Measurements from ENCODE around the gene ADI1.
"Not testable (repeated sequence)": the region's sequence is repeated elsewhere in the genome, so short reads cannot be mapped to it uniquely, and the experiment has no call there.

Gene ADI1

GRCh38 chr2:3459185-3460015, 59.9 kb downstream of the ADI1 start:
- Histone ChIP-seq H3K9ac (ENCODE audit: low read length) (no peak overlapping the region), H3K9me3 (ENCODE audit: control insufficient read depth, low read length) (no peaks in the 10 kb centered on the region), H3K4me3 (ENCODE audit: low read length) (no peak overlapping the region), H3K36me3 (ENCODE audit: control insufficient read depth, insufficient read depth, low read length, severe bottlenecking) (peaks cover 34% of the 10 kb centered on the region), H3K27me3 (replicated peaks; ENCODE audit: control insufficient read depth, insufficient read depth, low read length) (no peaks in the 10 kb centered on the region), H3K4me1 (ENCODE audit: control insufficient read depth, insufficient read depth, low read length) (peaks cover 6% of the 10 kb centered on the region)
- no peak for DNase-seq (ENCODE audit: low read depth)

DNA sequence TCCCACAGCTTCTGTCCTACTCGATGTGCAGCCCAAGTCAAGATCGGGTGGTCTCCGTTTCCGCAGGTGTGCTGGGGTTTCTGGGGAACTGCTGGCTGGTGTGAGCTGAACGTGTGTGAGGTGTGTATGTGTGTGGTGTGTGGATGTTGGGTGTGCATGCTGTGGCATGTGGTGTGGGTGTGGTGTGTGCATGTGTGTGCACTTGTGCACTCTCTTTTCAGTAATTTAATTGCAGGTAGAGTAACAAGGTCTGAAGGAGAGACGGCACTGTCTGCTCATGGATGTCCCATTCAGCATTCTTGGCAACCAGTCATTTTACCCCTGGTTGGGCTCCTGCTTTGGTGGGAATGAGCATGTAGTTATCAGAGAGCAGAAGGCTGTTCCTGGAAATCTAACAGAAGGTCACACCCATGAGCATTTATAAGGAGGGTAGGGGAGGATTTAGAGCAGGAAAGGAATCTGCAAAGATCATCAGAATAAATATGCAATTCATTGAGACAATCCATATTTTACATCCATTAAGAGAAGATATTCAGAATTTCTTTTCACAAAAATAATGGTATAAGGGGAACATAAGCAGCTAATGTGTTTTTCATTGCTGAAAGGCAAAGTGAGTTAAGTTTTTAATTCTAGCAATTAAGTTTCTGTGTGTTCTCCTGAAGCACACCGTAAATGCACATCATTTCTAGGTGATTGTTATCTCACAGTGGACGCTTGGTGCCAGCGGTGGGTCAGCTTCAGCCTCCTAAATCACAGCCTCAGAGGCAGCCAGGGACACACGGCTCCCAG, 60.7 kb downstream of the ADI1 start:
- H3K36me3 ChIP-seq (ENCODE audit: control insufficient read depth, insufficient read depth, low read length, severe bottlenecking) = peaks cover 34% of the 10 kb centered on the region
- H3K4me1 ChIP-seq (ENCODE audit: control insufficient read depth, insufficient read depth, low read length) = peaks cover 14% of the 10 kb centered on the region
- no peak for DNase-seq (ENCODE audit: low read depth)
- no peak overlapping the region for H3K9ac ChIP-seq (ENCODE audit: low read length)
- H3K4me3 ChIP-seq (ENCODE audit: low read length) = no peak overlapping the region
- no peaks in the 10 kb centered on the region for H3K9me3 ChIP-seq (ENCODE audit: control insufficient read depth, low read length)
- H3K27me3 ChIP-seq (replicated peaks; ENCODE audit: control insufficient read depth, insufficient read depth, low read length) = no peaks in the 10 kb centered on the region

DNA sequence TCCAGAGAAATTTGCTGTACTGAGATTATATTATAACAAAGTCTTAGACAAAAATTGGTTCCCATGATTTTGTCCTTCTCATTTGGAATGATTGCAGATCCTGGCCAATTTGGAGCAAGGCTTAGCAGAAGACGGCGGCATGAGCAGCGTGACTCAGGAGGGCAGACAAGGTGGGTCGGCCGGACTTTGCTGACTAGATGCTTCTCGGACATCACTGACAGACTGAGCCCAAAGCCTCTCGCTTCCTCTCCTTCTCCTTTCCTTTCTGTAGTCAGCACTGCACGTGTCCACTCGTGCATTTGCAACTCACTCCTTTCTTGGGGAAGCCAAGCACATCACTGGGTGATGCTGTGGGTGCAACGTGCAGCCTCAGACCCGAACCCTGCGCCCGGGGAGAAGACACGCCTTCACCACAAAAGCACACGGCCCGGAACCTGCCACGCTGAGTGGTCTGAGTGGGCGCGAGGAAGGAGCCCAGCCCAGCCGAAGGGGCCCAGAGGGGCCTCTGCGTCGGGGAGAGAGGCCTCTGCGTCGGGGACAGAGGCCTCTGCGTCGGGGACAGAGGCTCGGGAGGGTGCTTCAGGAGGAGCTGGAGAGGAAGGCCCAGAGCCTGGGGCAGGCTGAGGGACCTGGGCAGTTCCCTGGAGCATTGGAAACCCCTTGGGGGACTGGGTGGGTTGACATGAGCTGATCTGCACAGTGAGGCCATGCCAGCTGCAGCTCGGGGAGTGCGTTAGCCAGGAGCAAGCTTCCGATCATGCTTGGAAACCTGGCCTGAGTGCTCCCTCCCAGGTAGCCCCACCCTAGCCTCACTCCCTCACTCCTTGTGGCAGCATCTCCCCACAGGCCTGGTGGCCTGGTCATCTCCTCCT, 61.6 kb downstream of the ADI1 start:
- H3K9ac ChIP-seq (ENCODE audit: low read length) = no peak overlapping the region
- peaks cover 34% of the 10 kb centered on the region for H3K36me3 ChIP-seq (ENCODE audit: control insufficient read depth, insufficient read depth, low read length, severe bottlenecking)
- H3K4me1 ChIP-seq (ENCODE audit: control insufficient read depth, insufficient read depth, low read length) = peaks cover 22% of the 10 kb centered on the region
- no peaks in the 10 kb centered on the region for H3K9me3 ChIP-seq (ENCODE audit: control insufficient read depth, low read length)
- H3K27me3 ChIP-seq (replicated peaks; ENCODE audit: control insufficient read depth, insufficient read depth, low read length) = no peaks in the 10 kb centered on the region
- no peak overlapping the region for H3K4me3 ChIP-seq (ENCODE audit: low read length)
- DNase-seq (ENCODE audit: low read depth) = no peak

DNA sequence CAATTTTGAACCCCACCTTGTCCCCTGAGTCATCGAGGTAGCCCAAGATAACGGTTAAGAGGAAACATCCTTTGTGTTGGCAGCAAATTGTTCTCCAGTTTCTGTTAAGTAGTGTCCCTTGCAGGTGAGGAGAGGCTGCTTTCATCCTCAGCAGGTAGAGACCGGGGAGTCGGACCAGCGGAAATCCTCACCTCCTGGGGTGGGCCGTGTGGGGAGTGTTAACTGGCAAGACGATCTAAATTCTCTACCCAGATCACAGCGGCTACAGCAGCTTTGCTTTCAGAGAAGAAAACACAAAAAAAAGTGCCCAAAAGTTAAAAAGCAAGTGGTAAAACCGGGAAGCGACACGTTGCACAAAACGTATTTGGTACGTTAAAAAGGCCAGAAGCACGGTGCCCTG, 63.2 kb downstream of the ADI1 start:
- H3K4me1 ChIP-seq (ENCODE audit: control insufficient read depth, insufficient read depth, low read length) = peaks cover 17% of the 10 kb centered on the region
- DNase-seq (ENCODE audit: low read depth) = no peak
- H3K9ac ChIP-seq (ENCODE audit: low read length) = no peak overlapping the region
- peaks cover 34% of the 10 kb centered on the region for H3K36me3 ChIP-seq (ENCODE audit: control insufficient read depth, insufficient read depth, low read length, severe bottlenecking)
- H3K4me3 ChIP-seq (ENCODE audit: low read length) = no peak overlapping the region
- H3K27me3 ChIP-seq (replicated peaks; ENCODE audit: control insufficient read depth, insufficient read depth, low read length) = no peaks in the 10 kb centered on the region
- no peaks in the 10 kb centered on the region for H3K9me3 ChIP-seq (ENCODE audit: control insufficient read depth, low read length)

GRCh38 chr2:3454802-3455201, 64.5 kb downstream of the ADI1 start:
- Histone ChIP-seq H3K4me3 (ENCODE audit: low read length) (no peak overlapping the region), H3K4me1 (ENCODE audit: control insufficient read depth, insufficient read depth, low read length) (peaks cover 17% of the 10 kb centered on the region), H3K27me3 (replicated peaks; ENCODE audit: control insufficient read depth, insufficient read depth, low read length) (no peaks in the 10 kb centered on the region), H3K36me3 (ENCODE audit: control insufficient read depth, insufficient read depth, low read length, severe bottlenecking) (peaks cover 39% of the 10 kb centered on the region), H3K9ac (ENCODE audit: low read length) (no peak overlapping the region), H3K9me3 (ENCODE audit: control insufficient read depth, low read length) (no peaks in the 10 kb centered on the region)
- no peak for DNase-seq (ENCODE audit: low read depth)

GRCh38 chr2:3454005-3454404, 65.3 kb downstream of the ADI1 start:
- H3K9me3 ChIP-seq (ENCODE audit: control insufficient read depth, low read length); DNase-seq (ENCODE audit: low read depth); H3K27me3 ChIP-seq (replicated peaks; ENCODE audit: control insufficient read depth, insufficient read depth, low read length): not testable (repeated sequence)
- peak overlapping the region; percentile 57 for H3K9ac ChIP-seq (ENCODE audit: low read length)
- peak overlapping the region; percentile 5 for H3K4me3 ChIP-seq (ENCODE audit: low read length)
- H3K4me1 ChIP-seq (ENCODE audit: control insufficient read depth, insufficient read depth, low read length) = peaks cover 17% of the 10 kb centered on the region
- H3K36me3 ChIP-seq (ENCODE audit: control insufficient read depth, insufficient read depth, low read length, severe bottlenecking) = peaks cover 43% of the 10 kb centered on the region

DNA sequence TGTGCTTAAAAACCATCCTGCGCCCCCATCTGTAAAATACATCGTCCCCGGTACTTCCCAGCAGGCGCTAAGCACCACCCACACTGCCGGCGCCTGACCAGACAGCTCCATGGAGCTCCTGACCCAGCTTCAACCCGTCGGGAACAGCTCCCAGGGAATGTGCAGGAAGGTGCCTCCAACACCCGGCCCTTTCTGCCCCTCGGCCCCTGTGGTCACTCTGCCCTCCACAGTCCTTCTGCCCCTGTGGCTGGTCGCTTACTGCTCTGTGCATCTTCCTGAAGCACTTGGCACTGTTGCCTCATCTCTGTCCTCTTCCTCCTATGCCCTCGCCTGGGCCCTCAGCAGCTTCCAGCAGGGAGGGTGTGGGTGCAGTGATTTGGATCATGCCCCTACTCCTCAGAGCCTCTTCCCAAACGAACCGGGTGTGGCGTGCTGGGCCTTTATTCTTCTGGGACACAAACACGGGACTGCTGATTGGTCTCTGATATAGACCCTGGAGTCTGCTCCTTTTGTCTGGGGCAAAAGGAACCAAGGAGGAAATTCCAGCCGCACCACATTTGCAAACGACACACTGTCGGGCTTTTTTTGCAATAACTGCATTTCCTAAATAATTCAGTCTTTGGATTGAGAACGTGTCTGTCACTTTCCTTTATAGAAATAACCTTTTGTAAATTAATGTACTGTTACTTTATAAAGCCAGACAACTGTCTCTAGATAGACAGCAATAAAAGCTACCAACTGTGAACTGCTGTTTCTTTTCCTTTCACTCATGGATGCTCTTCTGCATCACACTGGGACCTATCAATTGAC, 65.9 kb downstream of the ADI1 start:
- Histone ChIP-seq H3K4me1 (ENCODE audit: control insufficient read depth, insufficient read depth, low read length) (peaks cover 17% of the 10 kb centered on the region), H3K4me3 (ENCODE audit: low read length) (peak overlapping the region; percentile 5), H3K9me3 (ENCODE audit: control insufficient read depth, low read length) (no peaks in the 10 kb centered on the region), H3K36me3 (ENCODE audit: control insufficient read depth, insufficient read depth, low read length, severe bottlenecking) (peaks cover 37% of the 10 kb centered on the region), H3K9ac (ENCODE audit: low read length) (peak overlapping the region; percentile 57), H3K27me3 (replicated peaks; ENCODE audit: control insufficient read depth, insufficient read depth, low read length) (no peaks in the 10 kb centered on the region)
- DNase-seq (ENCODE audit: low read depth) = no peak

- Histone ChIP-seq H3K9me3 (ENCODE audit: control insufficient read depth, low read length) (no peaks in the 10 kb centered on the region), H3K4me3 (ENCODE audit: low read length) (no peak overlapping the region), H3K27me3 (replicated peaks; ENCODE audit: control insufficient read depth, insufficient read depth, low read length) (no peaks in the 10 kb centered on the region), H3K36me3 (ENCODE audit: control insufficient read depth, insufficient read depth, low read length, severe bottlenecking) (peaks cover 31% of the 10 kb centered on the region), H3K9ac (ENCODE audit: low read length) (no peak overlapping the region), H3K4me1 (ENCODE audit: control insufficient read depth, insufficient read depth, low read length) (peaks cover 23% of the 10 kb centered on the region)
- DNase-seq (ENCODE audit: low read depth) = no peak
Measured at GRCh38 chr2:3451926-3452671, 67.2 kb downstream of the ADI1 start.

- no peak for DNase-seq (ENCODE audit: low read depth)
- no peaks in the 10 kb centered on the region for H3K9me3 ChIP-seq (ENCODE audit: control insufficient read depth, low read length)
- peaks cover 31% of the 10 kb centered on the region for H3K36me3 ChIP-seq (ENCODE audit: control insufficient read depth, insufficient read depth, low read length, severe bottlenecking)
Measured at GRCh38 chr2:3451169-3451568, 68.2 kb downstream of the ADI1 start.

GRCh38 chr2:3450385-3451010, 68.8 kb downstream of the ADI1 start:
- peaks cover 33% of the 10 kb centered on the region for H3K36me3 ChIP-seq (ENCODE audit: control insufficient read depth, insufficient read depth, low read length, severe bottlenecking)
- no peaks in the 10 kb centered on the region for H3K27me3 ChIP-seq (replicated peaks; ENCODE audit: control insufficient read depth, insufficient read depth, low read length)
- peaks cover 23% of the 10 kb centered on the region for H3K4me1 ChIP-seq (ENCODE audit: control insufficient read depth, insufficient read depth, low read length)
- no peak for DNase-seq (ENCODE audit: low read depth)
- no peaks in the 10 kb centered on the region for H3K9me3 ChIP-seq (ENCODE audit: control insufficient read depth, low read length)
- H3K9ac ChIP-seq (ENCODE audit: low read length) = no peak overlapping the region
- no peak overlapping the region for H3K4me3 ChIP-seq (ENCODE audit: low read length)

More at GRCh38 chr2:3451169-3451568, 68.2 kb downstream of the ADI1 start:
- Histone ChIP-seq H3K4me1 (ENCODE audit: control insufficient read depth, insufficient read depth, low read length) (peaks cover 23% of the 10 kb centered on the region), H3K27me3 (replicated peaks; ENCODE audit: control insufficient read depth, insufficient read depth, low read length) (no peaks in the 10 kb centered on the region), H3K9ac (ENCODE audit: low read length) (no peak overlapping the region), H3K4me3 (ENCODE audit: low read length) (no peak overlapping the region)

Data from adipocyte (in vitro differentiated cells).